Common myeloid progenitor, CD34-positive (primary cell): Measurements from ENCODE around the gene RAB1A.
A peak's percentile ranks its signal among the peaks of the same experiment; 100 is the strongest.
"Not testable (repeated sequence)": the region's sequence is repeated elsewhere in the genome, so short reads cannot be mapped to it uniquely, and the experiment has no call there.

Experiments
- CTCF ChIA-PET: fragments of 350-600 bp; sonication (Branson Sonifier 250); formaldehyde crosslinking; loops from one replicate; lab custom pipeline; 2021; ENCODE audit warnings: antibody characterized with exemption; lab: Charles Lee
- POLR2A ChIA-PET: fragments of 350-600 bp; sonication (Branson Sonifier 250); formaldehyde crosslinking; loops from one replicate; lab custom pipeline; 2021; ENCODE audit warnings: antibody characterized with exemption; lab: Charles Lee
- DNase-seq, 3 donors: peaks; one replicate each; pipeline versions ENCODE4 v3.0.0 to v3.0.0-alpha.2; 2013
- H3K27ac ChIP-seq, 2 experiments: 1 replicate in 1 of 2; 2 replicates in 1 of 2; pipeline ENCODE4 v1.7.0; 2013; ENCODE audit warnings: inconsistent platforms in 2 of 2, low read length in 2 of 2, mild to moderate bottlenecking in 2 of 2, low read depth in 1 of 2, moderate library complexity in 1 of 2; ENCODE audit not compliant: severe bottlenecking in 2 of 2, insufficient read depth in 1 of 2, poor library complexity in 1 of 2
- H3K27me3 ChIP-seq, 5 experiments: replicated peaks in 2 of 5; 1 replicate in 3 of 5; 2 replicates in 2 of 5; pipeline versions ENCODE4 v1.6.1 to v1.7.0; 2013; ENCODE audit warnings: low read length in 4 of 5, mild to moderate bottlenecking in 2 of 5, moderate library complexity in 2 of 5, inconsistent platforms in 1 of 5; ENCODE audit not compliant: insufficient read depth in 5 of 5, control insufficient read depth in 4 of 5
- H3K36me3 ChIP-seq, 4 experiments: 1 replicate in 2 of 4; 2 replicates in 2 of 4; pipeline versions ENCODE4 v1.6.1 to v1.7.0; 2013; ENCODE audit warnings: low read length in 3 of 4, control low read depth in 1 of 4, mild to moderate bottlenecking in 1 of 4; ENCODE audit not compliant: control insufficient read depth in 4 of 4, insufficient read depth in 4 of 4
- H3K4me1 ChIP-seq, 4 experiments: 1 replicate in 3 of 4; 2 replicates in 1 of 4; pipeline versions ENCODE4 v1.6.1 to v1.7.1; 2013; ENCODE audit warnings: low read length in 3 of 4, mild to moderate bottlenecking in 3 of 4, control low read depth in 1 of 4, inconsistent platforms in 1 of 4, moderate library complexity in 1 of 4; ENCODE audit not compliant: control insufficient read depth in 4 of 4, insufficient read depth in 4 of 4; ENCODE audit errors: control extremely low read depth in 1 of 4
- H3K4me3 ChIP-seq, 7 experiments: 1 replicate in 4 of 7; 2 replicates in 3 of 7; pipeline versions ENCODE4 v1.5.1 to v1.7.0; 2013; ENCODE audit warnings: mild to moderate bottlenecking in 7 of 7, low read length in 6 of 7, moderate library complexity in 6 of 7, inconsistent platforms in 2 of 7, low read depth in 2 of 7, control low read depth in 1 of 7; ENCODE audit not compliant: insufficient read depth in 4 of 7, control insufficient read depth in 1 of 7; ENCODE audit errors: extremely low read depth in 1 of 7
- H3K9me3 ChIP-seq, 5 experiments: 1 replicate in 4 of 5; 2 replicates in 1 of 5; pipeline versions ENCODE4 v1.6.1 to v1.7.1; 2013; ENCODE audit warnings: low read length in 4 of 5, mild to moderate bottlenecking in 2 of 5, inconsistent platforms in 1 of 5, low read depth in 1 of 5, moderate library complexity in 1 of 5; ENCODE audit not compliant: control insufficient read depth in 4 of 5, insufficient read depth in 2 of 5; ENCODE audit errors: control extremely low read depth in 1 of 5
- whole genome bisulfite sequencing: methylation state at CpG from one replicate; pipeline ENCODE4 v1.1.5; 2013; ENCODE audit not compliant: insufficient coverage; 5-methylcytosine and 5-hydroxymethylcytosine counted together

Gene RAB1A

DNA sequence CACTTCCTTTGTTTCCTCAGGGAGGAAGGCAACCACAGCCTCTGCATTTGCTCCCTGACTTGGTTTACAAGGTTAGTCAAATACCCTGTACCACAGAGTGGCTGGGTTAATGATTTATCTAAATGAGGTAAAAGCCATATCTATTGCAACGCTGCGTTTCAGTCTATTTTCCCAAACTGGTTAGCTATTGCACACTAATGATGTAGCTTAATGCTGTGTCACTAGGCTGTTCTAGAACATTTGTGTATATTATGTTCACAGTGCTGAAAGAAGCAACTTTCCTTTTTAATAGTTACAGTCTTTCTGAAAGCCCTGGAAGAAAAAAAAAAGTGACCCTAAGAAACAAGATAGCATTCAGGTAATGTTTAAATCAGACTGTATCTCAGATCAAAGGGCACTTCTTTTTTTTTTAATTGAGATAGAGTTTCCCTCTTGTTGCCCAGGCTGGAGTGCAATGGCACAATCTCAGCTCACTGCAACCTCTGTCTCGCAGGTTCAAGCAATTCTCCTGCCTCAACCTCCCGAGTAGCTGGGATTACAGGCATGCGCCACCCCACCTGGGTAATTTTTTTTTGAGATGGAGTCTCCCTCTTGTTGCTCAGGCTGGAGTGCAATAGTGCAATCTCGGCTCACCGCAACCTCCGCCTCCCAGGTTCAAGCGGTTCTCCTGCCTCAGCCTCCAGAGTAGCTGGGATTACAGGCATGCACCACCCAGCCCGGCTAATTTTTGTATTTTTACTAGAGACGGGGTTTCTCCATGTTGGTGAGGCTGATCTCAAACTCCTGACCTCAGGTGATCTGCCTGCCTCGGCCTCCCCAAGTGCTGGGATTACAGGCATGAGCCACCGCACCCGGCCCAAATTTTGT lies 40.9 kb upstream of the RAB1A start:
- 93% methylated on average over 12 of the region's 14 CpGs for WGBS
- H3K36me3 ChIP-seq, H3K27ac ChIP-seq, H3K4me1 ChIP-seq, H3K4me3 ChIP-seq, H3K27me3 ChIP-seq, H3K9me3 ChIP-seq, DNase-seq: not testable (repeated sequence)
- POLR2A ChIA-PET, result interaction anchor here (0.5 kb wide), 1 partner anchor 106 kb away, joined by 4 read pairs; no protein-coding TSS in a partner anchor
- CTCF ChIA-PET, result interaction anchor here (0.7 to 6.2 kb wide), 12 partner anchors 17 to 536 kb away, joined by 3 to 131 read pairs (median 4); partner anchors contain the start of gene CEP68

DNA sequence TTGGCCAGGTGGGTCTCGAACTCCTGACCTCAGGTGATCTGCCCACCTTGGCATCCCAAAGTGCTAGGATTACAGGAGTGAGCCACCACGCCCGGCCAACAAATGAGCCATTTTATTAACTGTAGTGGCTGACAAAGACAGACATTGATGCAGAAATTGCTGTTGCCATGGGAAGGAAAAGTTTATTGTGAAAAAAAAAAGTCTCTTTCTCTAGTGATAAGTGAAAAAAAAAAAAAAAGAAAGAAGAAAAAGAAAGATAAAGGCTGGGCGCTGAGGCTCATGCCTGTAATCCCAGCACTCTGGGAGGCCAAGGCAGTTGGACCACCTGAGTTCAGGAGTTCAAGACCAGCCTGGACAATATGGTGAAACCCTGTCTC lies 39.8 kb upstream of the RAB1A start:
- DNase-seq, result peak in 1 of 3 donors; percentile 7
- no peak overlapping the region for H3K4me3 ChIP-seq
- ChIA-PET POLR2A (interaction anchor here (0.8 to 1.2 kb wide), 4 partner anchors 15 to 105 kb away, joined by 3 to 5 read pairs (median 4); no protein-coding TSS in a partner anchor), CTCF (interaction anchor here (0.9 to 6.2 kb wide), 26 partner anchors 9 to 252 kb away, joined by 3 to 131 read pairs (median 4); partner anchors contain the start of gene CEP68)
- H3K36me3 ChIP-seq, result no peaks in the 10 kb centered on the region
- H3K4me1 ChIP-seq, result peaks cover 8 to 18% (median 14%) of the 10 kb centered on the region in 4 experiments
- H3K9me3 ChIP-seq, result no peaks in the 10 kb centered on the region
- no peaks in the 10 kb centered on the region for H3K27me3 ChIP-seq
- WGBS, result 88% methylated on average over 4 of the region's 4 CpGs
- no peak overlapping the region for H3K27ac ChIP-seq

DNA sequence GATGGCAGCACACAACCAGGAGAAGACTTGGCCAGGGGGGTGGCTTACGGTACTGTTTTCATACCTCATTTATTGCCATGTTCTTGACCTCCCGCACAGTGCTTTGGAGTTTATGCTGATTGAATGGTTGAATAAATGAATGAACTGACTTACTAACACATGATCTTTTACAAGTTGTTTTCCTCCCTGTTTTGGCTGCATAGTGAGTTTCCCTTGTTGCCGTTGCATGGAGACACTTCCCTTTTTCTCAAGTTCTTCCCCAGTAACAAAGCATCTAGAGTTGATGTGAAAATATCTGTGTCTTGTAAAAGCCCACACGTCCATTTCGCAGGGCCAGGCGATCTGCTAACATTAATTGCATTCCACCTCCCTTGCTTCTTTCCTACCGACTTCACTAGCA lies 35.7 kb upstream of the RAB1A start:
- peak overlapping the region in 1 of 7 experiments; percentile 30 for H3K4me3 ChIP-seq
- CTCF ChIA-PET, result interaction anchor here (1.1 kb wide), 1 partner anchor 101 kb away, joined by 6 read pairs; no protein-coding TSS in a partner anchor
- peaks cover 19 to 47% (median 39%) of the 10 kb centered on the region in 4 experiments for H3K4me1 ChIP-seq
- no peaks in the 10 kb centered on the region for H3K9me3 ChIP-seq
- no CpG with 5 or more reads among the region's 7 CpGs for WGBS
- peak overlapping the region; percentile 12 to 55 for H3K27ac ChIP-seq
- POLR2A ChIA-PET, result no interaction called here
- no peaks in the 10 kb centered on the region for H3K36me3 ChIP-seq
- DNase-seq, result peak; percentile 58 to 86 (median 81)
- no peaks in the 10 kb centered on the region for H3K27me3 ChIP-seq

DNA sequence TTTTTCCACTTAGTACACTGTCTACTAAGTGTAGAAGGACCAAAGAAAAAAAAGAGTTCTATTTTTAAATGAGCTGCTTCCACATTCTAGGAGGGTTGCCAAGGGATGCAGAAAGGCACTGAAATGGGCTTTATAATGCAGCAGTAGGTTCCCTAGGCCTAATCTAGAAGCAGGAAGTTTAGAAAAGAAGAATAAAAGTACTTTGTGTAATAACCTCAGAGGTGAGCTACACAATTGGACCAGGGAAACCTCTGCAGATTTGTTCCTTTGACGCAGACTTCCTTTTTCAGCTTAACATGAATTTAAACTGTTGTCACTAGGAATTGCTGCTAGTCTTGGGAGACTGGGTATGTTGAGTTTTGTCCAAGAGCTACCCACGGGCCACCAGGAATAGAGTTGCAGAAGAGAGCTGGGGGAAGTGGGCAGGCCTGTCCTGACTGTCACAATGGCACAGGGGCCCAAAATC lies 34.6 kb upstream of the RAB1A start:
- DNase-seq, result peak in 2 of 3 donors; percentile 50 to 58
- WGBS, result 38% methylated on average over 1 of the region's 2 CpGs

DNA sequence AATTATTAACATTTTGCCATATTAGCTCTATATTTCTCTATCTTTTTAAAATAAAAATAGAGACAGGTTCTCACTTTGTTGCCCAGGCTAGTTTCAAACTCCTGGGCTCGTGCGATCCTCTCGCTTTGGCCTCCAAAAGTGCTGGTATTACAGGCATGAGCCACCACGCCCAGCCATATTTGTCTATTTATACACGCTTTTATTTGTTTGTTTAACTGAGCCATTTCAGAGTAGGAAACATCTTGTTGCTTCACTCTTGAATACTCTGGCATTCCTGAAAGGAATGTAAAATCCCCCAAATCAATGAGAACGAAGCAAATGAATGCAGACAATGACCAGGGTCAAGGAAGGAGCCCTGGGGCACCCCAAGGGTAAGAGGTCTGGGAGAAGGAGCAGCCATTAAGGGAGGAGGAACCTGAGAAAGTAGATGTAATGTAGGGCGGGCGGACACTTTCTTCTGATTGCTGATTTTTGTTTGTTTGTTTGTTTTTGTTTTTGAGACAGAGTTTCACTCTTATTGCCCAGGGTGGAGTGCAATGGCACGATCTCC lies 31.7 kb upstream of the RAB1A start:
- Histone ChIP-seq H3K27ac (no peak overlapping the region), H3K36me3 (no peaks in the 10 kb centered on the region), H3K9me3 (no peaks in the 10 kb centered on the region), H3K27me3 (no peaks in the 10 kb centered on the region), H3K4me3 (no peak overlapping the region), H3K4me1 (peaks cover 23 to 66% (median 51%) of the 10 kb centered on the region in 4 experiments)
- CTCF ChIA-PET, result interaction anchor here (1.0 to 3.6 kb wide), 3 partner anchors 15 to 102 kb away, joined by 3 to 15 read pairs (median 3); no protein-coding TSS in a partner anchor
- DNase-seq, result no peak
- whole genome bisulfite sequencing, result 95% methylated on average over 9 of the region's 9 CpGs
- POLR2A ChIA-PET, result no interaction called here

More for the DNA sequence above, 34.6 kb upstream of the RAB1A start:
- Histone ChIP-seq H3K4me1 (peaks cover 19 to 58% (median 48%) of the 10 kb centered on the region in 4 experiments), H3K27ac (peak overlapping the region in 1 of 2 experiments; percentile 20), H3K9me3 (no peaks in the 10 kb centered on the region), H3K36me3 (no peaks in the 10 kb centered on the region), H3K4me3 (no peak overlapping the region), H3K27me3 (no peaks in the 10 kb centered on the region)
- ChIA-PET CTCF (interaction anchor here (0.7 to 3.6 kb wide), 9 partner anchors 13 to 118 kb away, joined by 3 to 15 read pairs (median 3); no protein-coding TSS in a partner anchor), POLR2A (interaction anchor here (0.9 to 1.0 kb wide), 2 partner anchors 28 to 34 kb away, joined by 3 to 7 read pairs; partner anchors contain the start of gene RAB1A)

DNA sequence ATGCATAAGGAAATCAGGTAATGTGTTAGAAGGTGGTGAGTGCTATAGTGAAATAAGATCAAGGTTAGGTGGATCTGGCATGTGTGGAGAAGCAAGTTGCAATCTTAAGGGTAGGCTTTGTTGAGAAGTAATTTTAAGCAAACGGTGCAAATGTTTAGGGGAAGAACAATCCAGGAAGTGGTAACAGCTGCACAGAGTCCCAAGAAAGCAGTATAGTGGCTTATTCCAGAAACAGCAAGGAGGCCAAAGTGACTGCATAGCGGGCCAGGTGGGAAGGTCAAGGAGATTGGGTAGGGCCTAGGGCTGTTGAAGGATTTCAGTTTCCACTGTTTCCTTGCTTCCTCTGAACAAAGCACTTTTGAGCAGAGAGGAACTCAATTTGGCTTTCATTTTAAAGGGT lies 30.0 kb upstream of the RAB1A start:
- Histone ChIP-seq H3K27me3 (no peaks in the 10 kb centered on the region), H3K9me3 (no peaks in the 10 kb centered on the region), H3K4me1 (peaks cover 15 to 50% (median 42%) of the 10 kb centered on the region in 4 experiments), H3K4me3 (peak overlapping the region in 1 of 7 experiments; percentile 30), H3K27ac (peak overlapping the region in 1 of 2 experiments; percentile 9), H3K36me3 (no peaks in the 10 kb centered on the region)
- ChIA-PET CTCF (interaction anchor here (1.3 to 2.2 kb wide), 4 partner anchors 9 to 27 kb away, joined by 3 to 7 read pairs (median 4); no protein-coding TSS in a partner anchor), POLR2A (interaction anchor here (0.7 to 0.9 kb wide), 2 partner anchors 26 to 30 kb away, joined by 3 to 5 read pairs; partner anchors contain the start of gene RAB1A)
- WGBS, result 0% methylated on average over 1 of the region's 2 CpGs
- peak; percentile 29 to 81 (median 73) for DNase-seq
